Mucosa of rectum (tissue), 2 donors: ENCODE data around the gene RABL2A.
"Not testable (repeated sequence)": the region's sequence is repeated elsewhere in the genome, so short reads cannot be mapped to it uniquely, and the experiment has no call there.

Experiments
- H3K27ac ChIP-seq, 2 donors: one replicate each; pipeline ENCODE4 v1.7.0; 2013; ENCODE audit warnings: inconsistent platforms in 2 of 2, low read depth in 2 of 2, low read length in 2 of 2
- H3K27me3 ChIP-seq, 2 donors: one replicate each; pipeline ENCODE4 v1.7.0; 2013; ENCODE audit warnings: low read length in 2 of 2; ENCODE audit not compliant: control insufficient read depth in 2 of 2, insufficient read depth in 2 of 2
- H3K36me3 ChIP-seq, 2 donors: one replicate each; pipeline ENCODE4 v1.7.0; 2013; ENCODE audit warnings: low read length in 2 of 2; ENCODE audit not compliant: control insufficient read depth in 2 of 2, insufficient read depth in 2 of 2
- H3K4me1 ChIP-seq, 2 donors: one replicate each; pipeline ENCODE4 v1.7.0; 2013; ENCODE audit warnings: low read length in 2 of 2, mild to moderate bottlenecking in 1 of 2; ENCODE audit not compliant: control insufficient read depth in 2 of 2, insufficient read depth in 2 of 2
- H3K4me3 ChIP-seq, 2 donors: one replicate each; pipeline ENCODE4 v1.7.0; 2013; ENCODE audit warnings: low read length in 2 of 2
- H3K9ac ChIP-seq, 2 donors: one replicate each; pipeline ENCODE4 v1.7.0; 2013; ENCODE audit warnings: low read length in 2 of 2, low read depth in 1 of 2, mild to moderate bottlenecking in 1 of 2
- H3K9me3 ChIP-seq, 2 donors: one replicate each; pipeline ENCODE4 v1.7.0; 2013; ENCODE audit warnings: low read length in 2 of 2; ENCODE audit not compliant: control insufficient read depth in 2 of 2
- donor health status: healthy.
- donor health status: Normal muscosa, but diverticular disease.

The RABL2A gene

DNA sequence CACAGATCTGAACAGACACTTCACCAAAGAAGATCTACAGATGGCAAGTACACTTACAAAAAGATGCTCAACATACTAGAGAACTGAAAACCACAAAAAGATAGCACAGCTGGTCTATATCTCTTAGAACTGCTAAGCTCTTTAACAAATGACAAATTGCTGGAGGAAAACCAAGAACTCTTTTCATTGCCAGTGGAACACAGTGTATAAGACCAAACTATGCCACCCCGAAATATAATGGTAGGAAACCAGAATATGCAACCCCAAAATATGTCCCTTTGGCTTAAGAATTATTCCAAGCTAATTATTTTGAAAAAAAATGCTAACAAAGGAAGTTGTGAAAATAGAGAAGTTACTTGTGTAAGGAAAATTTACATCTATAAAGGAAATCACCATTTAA is 21.0 kb upstream of the RABL2A start:
- not testable (repeated sequence) for H3K4me3 ChIP-seq, H3K27ac ChIP-seq, H3K4me1 ChIP-seq, H3K27me3 ChIP-seq, H3K36me3 ChIP-seq, H3K9ac ChIP-seq, H3K9me3 ChIP-seq

DNA sequence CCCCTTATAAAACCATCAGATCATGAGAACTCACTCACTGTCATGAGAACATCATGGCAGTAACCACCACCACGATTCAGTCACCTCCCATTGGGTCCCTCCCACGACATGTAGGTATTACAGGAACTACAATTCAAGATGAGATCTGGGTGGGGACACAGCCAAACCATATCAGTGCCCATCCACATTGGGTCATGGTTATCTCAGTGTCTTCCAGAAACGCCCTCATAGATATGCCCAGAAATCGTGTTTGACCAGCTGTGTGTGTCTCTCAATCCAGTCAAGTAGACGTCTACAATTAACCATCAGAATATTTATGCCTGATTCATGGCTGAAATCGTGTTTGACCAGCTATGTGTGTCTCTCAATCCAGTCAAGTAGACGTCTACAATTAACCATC is 17.2 kb upstream of the RABL2A start:
- not testable (repeated sequence) for H3K4me3 ChIP-seq, H3K27me3 ChIP-seq, H3K9me3 ChIP-seq, H3K27ac ChIP-seq, H3K4me1 ChIP-seq, H3K36me3 ChIP-seq, H3K9ac ChIP-seq

DNA sequence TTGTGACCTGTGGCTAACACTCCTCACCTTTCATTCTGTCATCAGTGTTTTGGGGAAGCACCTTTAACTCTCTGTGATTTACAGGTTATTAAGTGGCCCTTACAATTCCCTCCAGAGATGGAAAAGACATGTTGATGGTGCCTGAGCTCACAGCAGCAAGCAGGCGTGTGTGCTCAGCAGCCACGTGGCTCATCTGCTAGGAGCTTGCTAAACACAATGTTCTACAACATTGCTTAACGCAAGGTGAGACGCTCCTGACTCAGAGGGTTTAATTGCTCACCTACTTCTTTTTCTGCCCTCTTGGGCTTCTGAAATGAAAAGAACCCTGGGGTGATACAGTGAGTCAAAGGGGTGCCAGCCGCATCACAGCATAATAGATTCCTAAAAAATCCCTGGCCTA is 6.1 kb upstream of the RABL2A start:
- not testable (repeated sequence) for H3K27ac ChIP-seq, H3K27me3 ChIP-seq, H3K4me1 ChIP-seq, H3K4me3 ChIP-seq, H3K36me3 ChIP-seq, H3K9ac ChIP-seq, H3K9me3 ChIP-seq

DNA sequence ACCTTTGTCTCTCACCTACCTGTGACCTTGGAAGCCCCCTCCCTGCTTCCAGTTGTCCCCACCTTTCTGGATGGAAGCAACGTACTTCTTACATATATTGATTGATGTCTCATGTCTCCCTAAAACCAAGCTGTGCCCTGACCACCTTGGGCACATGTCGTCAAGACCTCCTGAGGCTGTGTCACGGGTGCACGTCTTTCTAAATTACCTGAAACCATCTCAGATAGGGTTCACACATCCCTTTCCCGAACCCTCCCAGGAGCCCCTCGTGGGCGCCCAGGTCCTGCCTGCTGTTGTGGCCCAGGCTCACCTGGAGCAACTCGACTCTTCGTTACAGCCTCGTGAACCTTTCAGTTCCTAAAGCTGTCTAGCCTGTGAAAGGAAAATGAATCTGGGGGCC is 1.2 kb upstream of the RABL2A start:
- H3K27ac ChIP-seq, H3K4me1 ChIP-seq, H3K9me3 ChIP-seq, H3K36me3 ChIP-seq, H3K9ac ChIP-seq, H3K27me3 ChIP-seq: not testable (repeated sequence)
- peak overlapping the region in 1 of 2 donors; percentile 13 for H3K4me3 ChIP-seq

DNA sequence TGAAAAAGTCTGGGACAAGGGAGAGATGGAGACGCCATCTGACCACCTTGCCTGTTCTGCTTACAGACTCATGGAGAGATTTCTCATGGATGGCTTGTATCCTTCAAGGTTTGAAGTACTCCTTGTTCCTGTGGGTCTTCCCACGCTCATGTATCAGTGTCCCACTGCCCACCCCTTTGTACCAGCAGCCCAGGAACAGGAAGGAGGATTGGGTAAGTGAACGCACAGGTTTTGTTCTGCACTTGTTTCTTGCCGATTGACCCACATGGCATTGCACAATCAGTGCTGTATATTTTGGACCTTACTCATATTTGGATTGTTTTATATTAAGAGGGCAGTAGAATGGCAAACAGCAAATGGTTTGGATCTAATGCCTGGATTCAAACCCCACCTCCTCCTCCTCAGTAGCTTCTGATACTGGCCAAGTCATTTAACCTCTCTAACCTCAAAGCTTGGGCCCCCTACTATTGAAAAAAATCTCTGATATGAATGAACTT is 5.8 kb downstream of the RABL2A start:
- H3K4me3 ChIP-seq, H3K27ac ChIP-seq, H3K27me3 ChIP-seq, H3K36me3 ChIP-seq, H3K9me3 ChIP-seq, H3K9ac ChIP-seq, H3K4me1 ChIP-seq: not testable (repeated sequence)

DNA sequence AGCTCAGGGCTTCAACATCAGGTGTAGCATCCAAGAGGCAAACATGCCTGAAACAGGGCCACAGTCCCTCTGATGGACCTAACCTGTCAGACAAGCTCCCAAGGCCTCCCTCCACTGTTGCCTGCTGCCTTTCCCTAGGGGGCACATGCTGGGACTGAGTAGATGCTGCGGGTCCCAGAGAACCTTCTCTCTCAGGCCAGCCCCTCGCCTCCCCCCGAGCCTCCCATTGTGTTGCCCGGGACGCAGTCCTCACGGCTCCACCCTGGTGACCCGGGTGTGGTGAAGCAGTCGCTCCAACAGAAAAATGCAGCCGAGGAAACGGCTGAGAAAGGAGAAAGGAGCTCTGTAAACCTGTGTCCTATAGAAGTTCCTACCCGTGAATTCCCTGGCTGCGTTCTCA is 8.3 kb downstream of the RABL2A start:
- not testable (repeated sequence) for H3K36me3 ChIP-seq, H3K27me3 ChIP-seq, H3K4me1 ChIP-seq, H3K27ac ChIP-seq, H3K4me3 ChIP-seq, H3K9me3 ChIP-seq, H3K9ac ChIP-seq

DNA sequence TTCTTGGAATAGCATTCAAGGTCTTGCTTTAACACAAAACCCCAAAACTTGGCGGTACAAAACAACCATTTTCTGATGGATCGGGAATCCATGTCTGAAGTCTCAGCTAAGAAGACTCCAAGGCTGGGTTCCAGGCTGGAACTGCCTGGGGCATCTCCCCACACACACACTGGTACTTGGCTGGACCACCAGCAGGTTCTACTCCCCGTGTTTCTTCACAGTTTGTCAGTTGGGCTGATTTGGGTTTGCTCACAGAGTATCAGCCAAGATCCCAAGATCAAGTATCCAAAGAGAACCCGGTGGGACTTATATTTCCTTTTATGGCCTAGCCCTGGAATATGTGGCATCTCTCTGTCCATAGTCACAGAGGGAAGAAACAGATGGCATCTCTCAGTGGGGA is 9.2 kb downstream of the RABL2A start:
- not testable (repeated sequence) for H3K27me3 ChIP-seq, H3K9me3 ChIP-seq

DNA sequence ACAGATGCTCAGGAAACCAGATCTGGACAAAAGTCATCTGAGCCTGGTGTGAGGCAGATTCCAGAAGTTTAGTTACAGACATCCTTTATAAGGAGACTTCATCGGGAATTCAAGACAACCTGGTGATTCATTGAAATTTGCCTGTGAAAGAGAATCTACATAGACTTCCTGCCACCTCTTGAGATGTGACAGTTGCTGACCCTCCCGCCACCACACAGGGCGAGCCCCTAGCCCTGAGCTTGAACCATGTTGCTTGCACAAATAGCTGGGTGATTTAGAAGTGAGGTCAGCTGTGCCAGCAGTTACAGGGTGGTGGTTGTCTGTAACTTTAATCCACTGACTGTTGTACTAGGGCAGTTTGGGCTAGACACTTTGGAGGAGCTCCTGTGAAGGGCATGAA is 11.0 kb downstream of the RABL2A start:
- not testable (repeated sequence) for H3K36me3 ChIP-seq, H3K27me3 ChIP-seq, H3K27ac ChIP-seq, H3K4me3 ChIP-seq, H3K4me1 ChIP-seq, H3K9ac ChIP-seq, H3K9me3 ChIP-seq

More for the DNA sequence above, 9.2 kb downstream of the RABL2A start:
- H3K4me3 ChIP-seq, H3K36me3 ChIP-seq, H3K27ac ChIP-seq, H3K4me1 ChIP-seq, H3K9ac ChIP-seq: not testable (repeated sequence)

DNA sequence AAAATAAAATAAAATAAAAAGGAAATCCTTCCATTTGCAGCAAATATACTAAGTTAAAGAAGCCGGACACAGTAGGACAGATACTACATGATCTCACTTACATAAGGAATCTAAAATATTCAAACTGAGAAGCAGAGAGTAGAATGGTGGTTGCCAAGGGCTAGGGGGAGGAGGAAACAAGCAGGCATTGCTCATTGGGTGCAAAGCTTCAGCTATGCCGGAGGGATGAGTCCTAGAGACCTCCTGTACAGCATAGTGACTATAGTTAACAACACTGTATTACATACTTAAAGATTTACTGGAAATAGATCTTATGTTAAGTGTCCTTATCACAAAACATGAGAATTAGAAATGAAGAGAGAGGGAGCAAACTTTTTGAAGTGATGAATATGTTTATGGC is 19.2 kb downstream of the RABL2A start:
- H3K27me3 ChIP-seq, H3K4me3 ChIP-seq, H3K36me3 ChIP-seq, H3K9me3 ChIP-seq, H3K27ac ChIP-seq, H3K9ac ChIP-seq, H3K4me1 ChIP-seq: not testable (repeated sequence)

DNA sequence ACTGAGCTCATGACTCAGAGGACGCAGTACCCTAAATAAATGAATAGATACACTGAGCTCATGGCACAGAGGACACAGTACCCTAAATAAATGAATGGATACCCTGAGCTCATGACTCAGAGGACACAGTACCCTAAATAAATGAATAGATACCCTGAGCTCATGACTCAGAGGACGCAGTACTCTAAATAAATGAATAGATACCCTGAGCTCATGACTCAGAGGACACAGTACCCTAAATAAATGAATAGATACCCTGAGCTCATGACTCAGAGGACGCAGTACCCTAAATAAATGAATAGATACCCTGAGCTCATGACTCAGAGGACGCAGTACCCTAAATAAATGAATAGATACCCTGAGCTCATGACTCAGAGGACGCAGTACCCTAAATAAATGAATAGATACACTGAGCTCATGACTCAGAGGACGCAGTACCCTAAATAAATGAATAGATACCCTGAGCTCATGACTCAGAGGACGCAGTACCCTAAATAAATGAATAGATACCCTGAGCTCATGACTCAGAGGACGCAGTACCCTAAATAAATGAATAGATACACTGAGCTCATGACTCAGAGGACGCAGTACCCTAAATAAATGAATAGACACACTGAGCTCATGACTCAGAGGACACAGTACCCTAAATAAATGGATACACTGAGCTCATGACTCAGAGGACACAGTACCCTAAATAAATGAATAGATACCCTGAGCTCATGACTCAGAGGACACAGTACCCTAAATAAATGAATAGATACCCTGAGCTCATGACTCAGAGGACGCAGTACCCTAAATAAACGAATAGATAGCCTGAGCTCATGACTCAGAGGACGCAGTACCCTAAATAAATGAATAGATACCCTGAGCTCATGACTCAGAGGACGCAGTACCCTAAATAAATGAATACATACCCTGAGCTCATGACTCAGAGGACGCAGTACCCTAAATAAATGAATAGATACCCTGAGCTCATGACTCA is 24.1 kb downstream of the RABL2A start:
- not testable (repeated sequence) for H3K36me3 ChIP-seq, H3K4me3 ChIP-seq, H3K9me3 ChIP-seq, H3K9ac ChIP-seq, H3K27me3 ChIP-seq, H3K4me1 ChIP-seq, H3K27ac ChIP-seq
